GM21360 (cell line): ENCODE measurements around the gene PRPF8.

Experiments
- ATAC-seq: cut with Tn5 transposase; IDR thresholded peaks from one replicate; pipeline ENCODE4 v1.9.1; 2021; ENCODE audit warnings: mild to moderate bottlenecking, moderate library complexity; ENCODE audit not compliant: unreplicated experiment

PRPF8 gene

DNA sequence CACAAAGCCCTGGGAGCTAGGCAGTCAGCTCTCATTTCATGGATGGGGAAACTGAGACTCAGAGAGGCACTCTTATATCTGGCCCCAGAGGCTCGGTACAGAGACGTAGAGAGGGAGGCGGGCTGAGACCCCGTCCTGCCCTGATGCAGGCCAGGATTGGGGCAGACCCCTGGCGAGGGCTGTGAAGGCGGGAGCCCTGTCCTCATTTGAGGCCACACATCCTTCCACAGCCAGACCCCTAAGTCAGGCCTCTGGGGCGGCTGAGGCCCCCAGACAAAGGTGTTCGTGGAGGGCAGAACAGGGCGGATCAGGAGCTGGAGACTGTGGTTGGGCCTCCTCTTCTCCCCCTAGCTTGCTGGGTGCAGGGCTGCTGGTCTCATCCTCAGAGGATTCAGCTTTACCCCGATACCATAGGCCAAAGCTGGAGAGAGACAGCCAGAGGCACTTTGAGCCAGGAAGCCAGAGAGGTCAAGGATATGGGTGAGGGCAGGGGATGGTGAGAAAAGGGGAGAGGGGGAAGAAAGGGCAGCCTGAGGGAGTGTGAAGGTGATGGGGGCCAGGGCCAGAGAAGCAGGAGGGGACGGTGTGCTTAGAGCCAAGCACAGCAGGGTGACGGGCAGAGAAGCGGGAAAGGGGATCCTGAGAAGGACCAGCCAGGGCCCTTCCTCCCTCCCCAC lies 38.3 kb downstream of the PRPF8 start:
- no peak for ATAC-seq

DNA sequence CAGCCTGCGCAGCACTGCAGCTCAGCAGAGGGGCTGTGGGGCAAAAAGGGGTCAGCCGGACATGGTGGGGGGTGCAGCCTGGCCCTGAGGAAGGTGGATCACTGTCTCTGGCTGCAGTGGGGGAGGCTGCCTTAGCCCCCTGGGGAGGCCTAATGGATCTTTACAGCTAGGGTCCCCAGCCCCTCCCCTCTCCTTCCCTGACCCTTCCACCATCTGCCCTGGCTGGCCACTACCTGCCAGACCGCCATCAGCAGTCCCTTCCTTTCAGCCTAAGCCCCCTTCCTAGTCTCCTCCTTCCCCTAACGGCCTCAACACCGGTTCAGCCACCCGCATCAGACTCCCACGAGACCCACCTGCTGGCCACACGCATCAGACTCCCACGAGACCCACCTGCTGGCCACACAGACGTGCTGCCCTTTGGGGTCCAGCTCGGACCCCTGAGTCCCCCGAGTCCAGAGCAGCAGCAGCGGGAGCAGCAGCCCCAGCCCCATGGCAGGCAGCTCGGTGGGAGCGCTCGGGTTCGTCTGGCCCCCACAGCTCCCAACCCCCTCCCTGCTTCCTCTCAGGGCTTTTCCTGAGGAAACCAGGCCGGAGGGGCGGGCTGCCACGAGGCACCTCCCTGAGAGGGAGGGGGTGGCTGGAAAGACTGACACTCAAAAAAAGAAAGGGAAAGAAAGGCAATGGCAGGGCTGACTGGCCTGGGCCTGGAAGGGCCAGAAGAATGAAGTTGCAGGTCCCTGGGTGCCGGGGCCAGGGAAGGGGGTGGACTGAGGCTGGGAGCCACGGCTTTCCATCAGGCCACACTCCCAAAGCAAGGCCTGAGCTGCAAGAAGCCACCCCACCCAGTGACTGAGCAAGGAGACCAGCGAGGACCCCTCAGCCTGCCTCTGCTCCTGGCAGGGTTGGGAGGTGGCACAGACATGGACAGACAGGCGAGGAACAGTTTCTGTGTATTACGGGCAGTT lies 39.2 kb downstream of the PRPF8 start, which contains the start of gene SCARF1:
Gene SCARF1 (minus strand): TSS at position 526 of the 965 bp plus-strand sequence. CDS start 35 bp downstream, at position 491.
- no peak for ATAC-seq

- ATAC-seq = no peak
Observed at GRCh38 chr17:1644493-1645206, 40.0 kb downstream of the PRPF8 start.

DNA sequence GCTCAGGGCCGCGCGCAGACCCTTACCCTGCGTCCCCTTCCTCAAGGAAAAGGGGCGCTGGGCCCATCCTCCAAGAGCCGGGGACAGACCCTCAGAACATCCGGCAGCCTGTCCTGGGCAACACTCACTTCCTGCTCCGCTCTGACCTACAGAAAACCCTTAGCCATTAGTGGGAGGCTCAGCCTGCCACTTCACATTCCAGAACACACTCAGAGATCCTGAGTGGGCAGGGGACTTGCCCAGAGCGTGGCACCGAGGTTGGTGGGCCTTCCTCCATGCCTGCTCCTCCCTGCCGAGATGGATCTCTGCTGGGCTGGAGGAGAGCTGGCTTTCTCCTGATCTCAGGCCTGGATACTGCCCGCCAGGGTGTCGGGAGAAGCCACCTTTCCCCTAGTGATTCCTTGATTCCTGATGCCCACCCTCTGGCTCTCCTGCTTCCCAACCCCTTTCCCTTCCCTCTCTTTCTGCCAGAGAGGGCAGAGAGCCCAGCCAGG lies 40.6 kb downstream of the PRPF8 start:
- ATAC-seq = no peak

- ATAC-seq = no peak
Observed at GRCh38 chr17:1643293-1643998, 41.2 kb downstream of the PRPF8 start.

- ATAC-seq = no peak
Observed at GRCh38 chr17:1641065-1641403, 43.6 kb downstream of the PRPF8 start.

DNA sequence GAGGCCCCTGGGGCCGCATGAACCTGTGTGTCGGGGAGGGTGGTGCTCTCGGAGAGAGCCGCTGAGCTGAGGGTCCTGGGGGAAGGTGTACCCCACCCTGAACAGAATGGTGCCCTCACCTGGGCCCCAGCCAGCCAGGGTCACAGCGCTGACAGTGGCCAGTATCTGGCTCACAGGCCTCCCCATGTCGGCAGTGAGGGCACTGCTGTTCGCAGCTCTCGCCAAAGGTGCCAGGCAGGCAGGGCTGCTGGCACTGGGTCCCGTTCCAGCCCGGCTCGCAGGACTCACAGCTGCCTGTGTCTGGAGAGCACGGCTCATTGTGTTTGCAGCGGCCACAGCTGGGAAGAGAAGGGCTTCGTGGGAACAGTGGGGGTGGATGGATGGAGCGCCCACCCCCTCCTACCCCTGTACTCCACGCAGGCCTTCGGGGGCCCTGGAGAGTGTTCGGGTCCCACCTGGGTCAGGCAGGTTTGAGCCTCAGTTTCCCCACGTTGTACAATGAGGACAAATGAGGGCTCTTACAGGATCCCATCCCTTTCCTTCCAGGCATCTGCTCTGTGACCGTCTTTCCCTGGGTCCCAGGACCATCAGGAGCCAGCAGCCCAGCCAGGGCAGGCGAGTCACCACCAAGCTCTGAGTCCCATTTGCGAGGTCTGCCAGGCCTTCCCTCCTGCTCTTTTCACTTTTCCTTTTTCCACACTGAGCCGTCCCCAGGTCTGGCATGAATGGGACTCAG lies 44.2 kb downstream of the PRPF8 start:
- ATAC-seq = no peak

DNA sequence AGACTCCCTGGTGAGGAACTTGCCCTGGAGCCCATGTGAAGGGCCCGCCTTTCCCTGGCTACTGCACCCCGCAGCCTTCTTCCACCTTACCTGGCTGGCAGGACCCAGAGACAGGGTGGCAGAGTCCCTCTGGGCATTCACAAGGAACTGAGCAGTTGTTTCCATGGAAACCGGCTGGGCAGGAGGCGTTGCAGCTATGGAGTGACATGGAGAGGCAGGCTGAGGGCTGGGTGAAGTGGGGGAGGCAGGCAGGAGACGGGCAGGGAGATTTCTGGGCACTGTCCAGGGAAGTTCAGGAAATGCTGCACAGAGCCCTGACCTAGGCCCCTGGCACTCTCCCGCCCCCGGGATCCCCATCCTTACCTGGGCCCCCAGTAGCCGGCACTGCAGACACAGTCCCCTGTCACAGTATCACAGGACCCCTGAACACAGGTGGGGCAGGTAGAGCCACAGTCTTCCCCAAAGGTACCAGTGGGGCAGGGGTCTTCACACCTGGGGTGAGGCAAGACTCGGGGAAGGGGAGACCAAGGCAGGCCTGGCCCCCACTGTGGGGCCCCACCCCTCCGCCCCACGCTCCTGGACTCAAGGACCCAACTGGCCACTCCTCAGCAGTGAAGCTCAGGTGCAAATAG lies 45.0 kb downstream of the PRPF8 start:
- no peak for ATAC-seq

DNA sequence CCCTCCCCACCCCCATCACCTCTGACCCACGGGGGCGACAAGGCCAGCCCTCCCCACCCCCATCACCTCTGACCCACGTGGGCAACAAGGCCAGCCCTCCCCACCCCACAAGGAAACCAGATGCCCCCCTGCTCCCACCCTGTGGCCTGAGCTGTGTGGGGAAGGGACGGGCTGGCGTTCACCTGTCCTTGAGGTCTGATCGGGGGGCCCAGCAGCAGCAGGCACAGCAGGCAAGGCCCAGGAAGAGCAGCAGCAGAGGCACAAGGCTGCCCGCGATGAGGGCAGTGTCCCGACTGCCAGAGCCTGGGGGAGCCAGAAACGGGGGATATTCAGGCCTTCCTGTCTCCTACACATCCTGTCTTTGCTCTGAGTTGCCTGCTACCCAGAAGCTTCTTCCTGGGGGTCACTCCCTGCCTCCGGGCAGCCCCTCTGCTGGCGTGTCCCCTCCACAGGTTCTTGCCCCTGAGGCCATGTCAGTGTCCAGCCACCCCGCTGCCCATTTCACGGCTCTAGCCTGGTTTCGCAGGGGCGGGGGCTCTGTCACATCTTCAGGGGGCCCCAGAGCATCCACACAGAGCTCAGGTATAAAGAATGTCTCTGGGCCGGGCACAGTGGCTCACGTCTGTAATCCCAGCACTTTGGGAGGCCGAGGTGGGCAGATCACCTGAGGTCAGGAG lies 45.9 kb downstream of the PRPF8 start:
- ATAC-seq = no peak

- no peak for ATAC-seq
Observed at GRCh38 chr17:1638171-1638590, 46.5 kb downstream of the PRPF8 start.

DNA sequence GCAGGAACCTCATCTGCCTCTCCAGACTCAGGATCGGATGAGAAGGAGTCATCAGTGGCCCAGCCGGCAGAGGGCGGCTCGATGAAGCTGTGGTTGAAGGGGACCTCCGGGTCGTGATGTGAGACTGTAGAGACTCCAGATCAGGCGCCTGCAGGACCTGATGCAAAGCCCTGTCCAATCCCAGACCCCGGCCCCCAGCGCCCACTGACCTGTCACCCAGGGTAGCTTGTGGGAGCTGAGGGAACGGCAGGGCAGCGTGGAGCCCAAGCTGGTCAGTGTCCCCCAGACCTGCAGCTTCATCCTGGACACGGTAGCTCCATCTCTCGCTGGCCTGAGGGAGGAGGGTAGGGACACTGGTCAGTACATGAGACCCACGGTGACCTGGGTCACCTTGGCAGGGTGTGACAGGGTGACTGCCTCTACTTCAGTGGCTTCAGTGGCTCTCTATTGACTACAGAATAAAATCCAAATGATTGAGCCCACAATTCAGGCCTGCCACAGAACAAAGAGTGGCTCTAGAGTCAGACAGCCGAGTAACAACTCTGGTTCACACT lies 47.9 kb downstream of the PRPF8 start:
- ATAC-seq = no peak

DNA sequence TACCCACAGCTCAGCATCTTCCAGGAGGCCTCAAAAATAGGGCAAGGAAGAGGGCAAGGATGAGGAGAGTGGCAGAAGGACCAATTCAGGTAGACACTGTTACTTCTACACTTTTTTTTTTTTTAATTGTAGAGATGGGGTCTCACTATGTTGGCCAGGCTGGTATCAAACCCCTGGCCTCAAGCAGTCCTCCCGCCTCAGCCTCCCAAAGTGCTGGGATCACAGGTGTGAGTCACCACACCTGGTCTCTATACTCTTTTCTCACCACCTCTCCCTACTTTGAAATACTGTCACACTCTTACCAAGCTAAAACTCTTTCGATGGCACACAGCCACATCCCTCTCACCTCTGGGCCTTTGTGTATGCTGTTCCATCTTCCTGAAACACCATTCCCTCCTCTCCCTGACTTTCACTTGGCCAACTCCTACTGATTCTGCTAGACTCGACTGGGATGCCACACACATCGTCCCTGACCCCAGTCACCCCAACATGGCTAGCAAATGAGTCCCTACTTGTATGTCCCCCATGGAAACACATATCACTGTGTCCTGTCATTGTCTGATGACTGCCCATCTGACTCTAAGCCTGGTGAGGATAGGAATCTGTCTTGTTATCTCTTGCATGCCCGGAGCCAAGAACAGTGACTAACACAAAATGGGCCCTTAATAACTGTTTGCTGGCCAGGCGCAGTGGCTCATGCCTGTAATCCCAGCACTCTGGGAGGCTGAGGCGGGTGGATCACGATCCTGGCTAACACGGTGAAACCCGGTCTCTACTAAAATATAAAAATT lies 48.8 kb downstream of the PRPF8 start:
- ATAC-seq = no peak

GRCh38 chr17:1634841-1635650 lies 49.6 kb downstream of the PRPF8 start:
- ATAC-seq = no peak

DNA sequence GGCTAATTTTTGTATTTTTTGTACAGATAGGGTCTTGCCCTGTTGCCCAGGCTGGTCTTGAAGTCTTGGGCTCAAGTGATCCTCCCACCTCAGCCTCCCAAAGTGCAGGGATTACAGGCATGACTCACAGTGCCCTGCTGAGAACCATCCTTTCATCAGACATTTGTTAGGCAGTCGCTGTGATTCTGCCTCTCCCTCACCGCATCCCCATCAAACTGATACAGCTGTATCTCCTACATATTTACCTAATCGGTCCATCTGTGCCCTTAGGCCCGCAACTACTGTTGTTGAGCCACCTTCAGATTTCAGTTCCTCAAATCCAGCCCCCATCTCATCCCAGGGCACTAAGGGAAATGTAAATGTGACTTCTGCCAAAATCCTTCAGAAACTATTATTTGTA lies 54.0 kb downstream of the PRPF8 start:
- ATAC-seq = no peak

- no peak for ATAC-seq
Observed at GRCh38 chr17:1629504-1630310, 55.0 kb downstream of the PRPF8 start.

GRCh38 chr17:1628856-1629503 lies 55.7 kb downstream of the PRPF8 start:
- peak; percentile 48 for ATAC-seq
